Stimulated activated CD8-positive, alpha-beta memory T cell treated with anti-CD3 and anti-CD28 coated beads, Interleukin-12 subunit alpha, Interleukin-12 subunit beta, amount 100 ng/mL, for 1 hour (primary cell): ENCODE data around the gene MED14.
"Not testable (repeated sequence)": the region's sequence is repeated elsewhere in the genome, so short reads cannot be mapped to it uniquely, and the experiment has no call there.

Experiments used
- DNase-seq: peaks from one replicate; pipeline ENCODE4 v3.0.0-alpha.2; 2020; ENCODE audit warnings: low read depth

MED14 gene

GRCh38 chrX:40735325-40736169 is at the start of gene MED14:
MED14 (minus strand) TSS chrX:40735542; CDS start chrX:40735412, 130 bp downstream.
- peak; percentile 76 for DNase-seq

GRCh38 chrX:40784516-40785151 is 49.3 kb upstream of the MED14 start:
- DNase-seq = no peak

- DNase-seq = not testable (repeated sequence)
Measured at GRCh38 chrX:40782644-40783259, 47.4 kb upstream of the MED14 start.

GRCh38 chrX:40780951-40781350 is 45.6 kb upstream of the MED14 start:
- DNase-seq = no peak

GRCh38 chrX:40780082-40780481 is 44.7 kb upstream of the MED14 start:
- DNase-seq = no peak

- DNase-seq = no peak
Measured at GRCh38 chrX:40778861-40779575, 43.7 kb upstream of the MED14 start.

- no peak for DNase-seq
Measured at GRCh38 chrX:40773809-40774208, 38.5 kb upstream of the MED14 start.

- DNase-seq = no peak
Measured at GRCh38 chrX:40773188-40773587, 37.8 kb upstream of the MED14 start.

GRCh38 chrX:40772290-40772689 is 36.9 kb upstream of the MED14 start:
- no peak for DNase-seq

GRCh38 chrX:40761762-40762161 is 26.4 kb upstream of the MED14 start:
- no peak for DNase-seq

GRCh38 chrX:40759374-40759773 is 24.0 kb upstream of the MED14 start:
- no peak for DNase-seq

GRCh38 chrX:40757058-40757457 is 21.7 kb upstream of the MED14 start:
- no peak for DNase-seq

GRCh38 chrX:40755291-40756249 is 20.2 kb upstream of the MED14 start:
- no peak for DNase-seq

GRCh38 chrX:40749681-40750494 is 14.5 kb upstream of the MED14 start:
- DNase-seq = no peak

GRCh38 chrX:40748977-40749376 is 13.6 kb upstream of the MED14 start:
- no peak for DNase-seq

- no peak for DNase-seq
Measured at GRCh38 chrX:40746521-40746920, 11.2 kb upstream of the MED14 start.

GRCh38 chrX:40736170-40736505 is 796 bp upstream of the MED14 start:
- no peak for DNase-seq

- DNase-seq = peak; percentile 10
Measured at GRCh38 chrX:40734971-40735324, 394 bp downstream of the MED14 start.

- no peak for DNase-seq
Measured at GRCh38 chrX:40733706-40734105, 1.6 kb downstream of the MED14 start.

- not testable (repeated sequence) for DNase-seq
Measured at GRCh38 chrX:40732499-40732898, 2.8 kb downstream of the MED14 start.
